LNCaP clone FGC (cell line): ENCODE results near the gene GDF2.
A peak's percentile ranks its signal among the peaks of the same experiment; 100 is the strongest.

Experiments
- DNase-seq: peaks from one replicate; pipeline ENCODE4 v3.0.0-alpha.2; 2011; ENCODE audit warnings: low read depth
- H3K4me3 ChIP-seq: 2 replicates; pipeline ENCODE4 v1.5.1; 2011; ENCODE audit warnings: mild to moderate bottlenecking, low read depth, low read length, control low read depth
- TF ChIP-seq, protein P1 (sequence below): IDR thresholded peaks from 2 replicates; pipeline ENCODE4 v1.5.1; 2012; ENCODE audit warnings: mild to moderate bottlenecking; ENCODE audit not compliant: control insufficient read depth, insufficient read depth; ENCODE audit errors: extremely low read depth

Gene GDF2

DNA sequence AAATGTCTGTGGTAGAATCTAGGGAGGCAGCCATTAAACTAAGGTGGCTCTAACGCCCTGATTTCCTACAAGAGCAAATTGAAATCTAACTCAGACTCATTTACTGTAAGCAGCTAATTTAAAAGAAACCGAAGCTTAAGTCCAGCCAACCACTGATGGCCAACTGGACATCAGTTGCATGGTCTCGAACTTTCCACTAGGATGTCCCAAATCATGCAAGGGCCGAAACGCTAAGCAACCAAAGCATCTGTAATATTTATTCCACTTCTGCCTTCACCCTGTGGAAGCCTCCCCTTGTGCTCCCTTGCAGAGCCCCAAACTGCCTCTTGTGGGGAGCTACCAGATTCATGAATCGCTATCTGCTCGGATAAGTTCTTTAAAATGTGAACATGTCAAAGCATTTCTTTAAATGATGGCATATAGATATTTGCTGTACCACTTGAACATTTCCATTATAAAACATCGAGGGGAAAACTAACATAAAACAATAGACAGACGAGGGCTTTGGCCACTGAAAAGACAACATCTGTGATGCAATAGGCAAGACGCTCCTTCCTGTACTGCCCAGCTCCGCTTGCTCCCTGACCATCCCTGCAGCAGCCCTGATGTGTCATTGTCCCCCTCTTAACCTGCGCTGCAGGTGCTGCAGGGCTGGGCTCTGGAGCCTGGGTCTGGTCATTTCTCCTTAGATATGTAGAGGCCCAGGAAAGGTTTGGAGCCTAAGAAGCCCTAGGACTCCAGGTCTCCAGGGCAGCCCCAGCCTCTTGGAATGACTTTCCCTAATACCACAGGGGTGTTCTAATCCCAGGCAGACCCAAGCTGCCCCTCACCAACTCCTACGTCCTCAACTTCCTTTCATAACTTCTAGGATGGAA, 23.0 kb downstream of the GDF2 start:
- TF ChIP-seq, protein P1, sequence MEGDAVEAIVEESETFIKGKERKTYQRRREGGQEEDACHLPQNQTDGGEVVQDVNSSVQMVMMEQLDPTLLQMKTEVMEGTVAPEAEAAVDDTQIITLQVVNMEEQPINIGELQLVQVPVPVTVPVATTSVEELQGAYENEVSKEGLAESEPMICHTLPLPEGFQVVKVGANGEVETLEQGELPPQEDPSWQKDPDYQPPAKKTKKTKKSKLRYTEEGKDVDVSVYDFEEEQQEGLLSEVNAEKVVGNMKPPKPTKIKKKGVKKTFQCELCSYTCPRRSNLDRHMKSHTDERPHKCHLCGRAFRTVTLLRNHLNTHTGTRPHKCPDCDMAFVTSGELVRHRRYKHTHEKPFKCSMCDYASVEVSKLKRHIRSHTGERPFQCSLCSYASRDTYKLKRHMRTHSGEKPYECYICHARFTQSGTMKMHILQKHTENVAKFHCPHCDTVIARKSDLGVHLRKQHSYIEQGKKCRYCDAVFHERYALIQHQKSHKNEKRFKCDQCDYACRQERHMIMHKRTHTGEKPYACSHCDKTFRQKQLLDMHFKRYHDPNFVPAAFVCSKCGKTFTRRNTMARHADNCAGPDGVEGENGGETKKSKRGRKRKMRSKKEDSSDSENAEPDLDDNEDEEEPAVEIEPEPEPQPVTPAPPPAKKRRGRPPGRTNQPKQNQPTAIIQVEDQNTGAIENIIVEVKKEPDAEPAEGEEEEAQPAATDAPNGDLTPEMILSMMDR: no peak
- no peak for DNase-seq

DNA sequence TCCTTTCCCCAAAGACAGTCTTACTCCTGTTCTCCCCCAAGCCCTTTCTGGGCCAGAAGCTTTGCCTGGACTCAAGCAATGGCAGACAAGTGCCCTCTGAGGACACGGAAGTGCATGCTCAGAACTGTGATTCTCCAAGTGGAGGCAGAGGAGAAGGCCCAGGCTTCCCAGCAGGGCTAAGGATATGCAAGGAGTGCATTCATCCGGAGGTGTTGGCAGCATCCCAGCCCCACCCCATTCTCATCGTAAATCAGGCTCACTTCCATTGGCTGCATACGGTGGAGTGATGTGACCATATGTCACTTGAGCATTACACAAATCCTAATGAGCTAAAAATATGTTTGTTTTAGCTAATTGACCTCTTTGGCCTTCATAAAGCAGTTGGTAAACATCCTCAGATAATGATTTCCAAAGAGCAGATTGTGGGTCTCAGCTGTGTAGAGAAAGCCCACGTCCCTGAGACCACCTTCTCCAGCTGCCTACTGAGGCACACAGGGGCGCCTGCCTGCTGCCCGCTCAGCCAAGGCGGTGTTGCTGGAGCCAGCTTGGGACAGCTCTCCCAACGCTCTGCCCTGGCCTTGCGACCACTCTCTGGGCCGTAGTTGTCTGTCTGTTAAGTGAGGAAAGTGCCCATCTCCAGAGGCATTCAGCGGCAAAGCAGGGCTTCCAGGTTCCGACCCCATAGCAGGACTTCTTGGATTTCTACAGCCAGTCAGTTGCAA, 24.5 kb downstream of the GDF2 start:
- TF ChIP-seq, protein P1: no peak
- H3K4me3 ChIP-seq: no peak overlapping the region
- peak; percentile 26 for DNase-seq

More for the DNA sequence above, 23.0 kb downstream of the GDF2 start:
- H3K4me3 ChIP-seq: no peak overlapping the region

DNA sequence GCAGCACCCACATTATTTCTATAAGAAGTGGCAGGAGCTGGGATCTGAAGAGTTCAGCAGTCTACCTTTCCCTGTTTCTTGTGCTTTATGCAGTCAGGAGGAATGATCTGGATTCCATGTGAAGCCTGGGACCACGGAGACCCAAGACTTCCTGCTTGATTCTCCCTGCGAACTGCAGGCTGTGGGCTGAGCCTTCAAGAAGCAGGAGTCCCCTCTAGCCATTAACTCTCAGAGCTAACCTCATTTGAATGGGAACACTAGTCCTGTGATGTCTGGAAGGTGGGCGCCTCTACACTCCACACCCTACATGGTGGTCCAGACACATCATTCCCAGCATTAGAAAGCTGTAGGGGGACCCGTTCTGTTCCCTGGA, 25.0 kb downstream of the GDF2 start:
- TF ChIP-seq, protein P1: no peak
- DNase-seq: no peak
- no peak overlapping the region for H3K4me3 ChIP-seq

DNA sequence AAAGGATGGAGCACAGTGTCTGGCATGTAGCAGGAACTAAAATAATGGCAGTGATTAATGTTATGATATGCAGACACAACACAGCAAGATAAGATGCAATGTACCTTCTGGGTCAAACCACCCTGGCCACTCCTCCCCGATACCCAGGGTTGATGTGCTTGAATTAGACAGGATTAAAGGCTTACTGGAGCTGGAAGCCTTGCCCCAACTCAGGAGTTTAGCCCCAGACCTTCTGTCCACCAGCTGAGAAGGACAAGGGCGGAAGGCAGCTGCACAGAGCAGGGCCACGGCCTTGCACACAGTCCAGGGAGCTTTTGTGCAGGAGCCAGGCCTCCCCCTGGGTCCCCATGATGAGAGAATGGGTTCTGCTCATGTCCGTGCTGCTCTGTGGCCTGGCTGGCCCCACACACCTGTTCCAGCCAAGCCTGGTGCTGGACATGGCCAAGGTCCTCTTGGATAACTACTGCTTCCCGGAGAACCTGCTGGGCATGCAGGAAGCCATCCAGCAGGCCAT, 25.9 kb downstream of the GDF2 start, which contains the start of gene RBP3:
RBP3 (plus strand) TSS at position 226 of the 514 bp plus-strand sequence; CDS start at position 348, 122 bp downstream.
- no peak within 1 kb of the TSS for H3K4me3 ChIP-seq
- TF ChIP-seq, protein P1: no peak
- no peak for DNase-seq

DNA sequence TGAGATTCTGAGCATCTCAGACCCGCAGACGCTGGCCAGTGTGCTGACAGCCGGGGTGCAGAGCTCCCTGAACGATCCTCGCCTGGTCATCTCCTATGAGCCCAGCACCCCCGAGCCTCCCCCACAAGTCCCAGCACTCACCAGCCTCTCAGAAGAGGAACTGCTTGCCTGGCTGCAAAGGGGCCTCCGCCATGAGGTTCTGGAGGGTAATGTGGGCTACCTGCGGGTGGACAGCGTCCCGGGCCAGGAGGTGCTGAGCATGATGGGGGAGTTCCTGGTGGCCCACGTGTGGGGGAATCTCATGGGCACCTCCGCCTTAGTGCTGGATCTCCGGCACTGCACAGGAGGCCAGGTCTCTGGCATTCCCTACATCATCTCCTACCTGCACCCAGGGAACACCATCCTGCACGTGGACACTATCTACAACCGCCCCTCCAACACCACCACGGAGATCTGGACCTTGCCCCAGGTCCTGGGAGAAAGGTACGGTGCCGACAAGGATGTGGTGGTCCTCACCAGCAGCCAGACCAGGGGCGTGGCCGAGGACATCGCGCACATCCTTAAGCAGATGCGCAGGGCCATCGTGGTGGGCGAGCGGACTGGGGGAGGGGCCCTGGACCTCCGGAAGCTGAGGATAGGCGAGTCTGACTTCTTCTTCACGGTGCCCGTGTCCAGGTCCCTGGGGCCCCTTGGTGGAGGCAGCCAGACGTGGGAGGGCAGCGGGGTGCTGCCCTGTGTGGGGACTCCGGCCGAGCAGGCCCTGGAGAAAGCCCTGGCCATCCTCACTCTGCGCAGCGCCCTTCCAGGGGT, 26.6 kb downstream of the GDF2 start:
- TF ChIP-seq, protein P1: no peak
- no peak for DNase-seq
- no peak overlapping the region for H3K4me3 ChIP-seq

DNA sequence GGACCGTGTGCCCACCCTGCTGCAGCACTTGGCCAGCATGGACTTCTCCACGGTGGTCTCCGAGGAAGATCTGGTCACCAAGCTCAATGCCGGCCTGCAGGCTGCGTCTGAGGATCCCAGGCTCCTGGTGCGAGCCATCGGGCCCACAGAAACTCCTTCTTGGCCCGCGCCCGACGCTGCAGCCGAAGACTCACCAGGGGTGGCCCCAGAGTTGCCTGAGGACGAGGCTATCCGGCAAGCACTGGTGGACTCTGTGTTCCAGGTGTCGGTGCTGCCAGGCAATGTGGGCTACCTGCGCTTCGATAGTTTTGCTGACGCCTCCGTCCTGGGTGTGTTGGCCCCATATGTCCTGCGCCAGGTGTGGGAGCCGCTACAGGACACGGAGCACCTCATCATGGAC, 27.3 kb downstream of the GDF2 start:
- DNase-seq: no peak
- no peak overlapping the region for H3K4me3 ChIP-seq

More for the DNA sequence above, 27.3 kb downstream of the GDF2 start:
- TF ChIP-seq, protein P1: no peak
